Loucy (cell line): ENCODE measurements around the gene OSM.
"Not testable (repeated sequence)": the region's sequence is repeated elsewhere in the genome, so short reads cannot be mapped to it uniquely, and the experiment has no call there.

ENCODE experiments used
- H2AFZ ChIP-seq: fragments of 200-600 bp; sonication (generic); 2 replicates; pipeline ENCODE4 v1.6.0; 2016; ENCODE audit warnings: antibody characterized with exemption, mild to moderate bottlenecking, low read length, moderate library complexity
- H3F3A ChIP-seq: fragments of 200-600 bp; 2 replicates; pipeline ENCODE4 v1.6.0; 2016; ENCODE audit warnings: antibody characterized with exemption, low read depth, mild to moderate bottlenecking
- H3K27me3 ChIP-seq: fragments of 200-600 bp; sonication (generic); 2 replicates; pipeline ENCODE4 v1.6.1; 2014; ENCODE audit warnings: low read length, mild to moderate bottlenecking; ENCODE audit not compliant: insufficient read depth, poor library complexity, severe bottlenecking
- H3K36me3 ChIP-seq: fragments of 200-600 bp; sonication (generic); 2 replicates; pipeline ENCODE4 v1.6.1; 2016; ENCODE audit warnings: low read length; ENCODE audit not compliant: insufficient read depth
- H3K4me1 ChIP-seq: fragments of 200-600 bp; sonication (generic); 2 replicates; pipeline ENCODE4 v1.5.1; 2014; ENCODE audit warnings: low read length, mild to moderate bottlenecking; ENCODE audit not compliant: insufficient read depth, poor library complexity, severe bottlenecking
- H3K4me2 ChIP-seq: fragments of 200-600 bp; sonication (generic); 2 replicates; pipeline ENCODE4 v1.6.0; 2014; ENCODE audit warnings: antibody characterized with exemption, low read length, low read depth, mild to moderate bottlenecking; ENCODE audit not compliant: poor library complexity, severe bottlenecking
- H3K4me3 ChIP-seq: fragments of 200-600 bp; sonication (generic); 2 replicates; pipeline ENCODE4 v1.5.1; 2014; ENCODE audit warnings: low read length, mild to moderate bottlenecking, mixed read lengths; ENCODE audit not compliant: poor library complexity, severe bottlenecking
- H3K79me2 ChIP-seq: fragments of 200-600 bp; sonication (generic); 2 replicates; pipeline ENCODE4 v1.6.1; 2014; ENCODE audit warnings: low read length; ENCODE audit not compliant: insufficient read depth
- H3K9ac ChIP-seq: fragments of 200-600 bp; sonication (generic); 2 replicates; pipeline ENCODE4 v1.6.0; 2014; ENCODE audit warnings: mild to moderate bottlenecking, low read depth, low read length, moderate library complexity; ENCODE audit not compliant: poor library complexity, severe bottlenecking
- H3K9me2 ChIP-seq: fragments of 200-600 bp; sonication (generic); replicated peaks from 2 replicates; pipeline ENCODE4 v1.6.1; 2016; ENCODE audit warnings: low read depth, low read length, mixed read lengths
- H3K9me3 ChIP-seq: fragments of 200-600 bp; sonication (generic); 2 replicates; pipeline ENCODE4 v1.6.1; 2014; ENCODE audit warnings: mild to moderate bottlenecking, antibody characterized with exemption, low read length, low read depth; ENCODE audit not compliant: insufficient read depth
- H4K20me1 ChIP-seq: fragments of 200-600 bp; sonication (generic); 2 replicates; pipeline ENCODE4 v1.6.0; 2014; ENCODE audit warnings: antibody characterized with exemption, low read length, mild to moderate bottlenecking; ENCODE audit not compliant: insufficient read depth, poor library complexity, severe bottlenecking
- EZH2phosphoT487 ChIP-seq: fragments of 200-600 bp; IDR thresholded peaks from 2 replicates; pipeline ENCODE4 v1.6.1; 2018; ENCODE audit warnings: antibody characterized with exemption, mild to moderate bottlenecking, moderate library complexity, borderline replicate concordance
- TF ChIP-seq, protein P1 (sequence below): fragments of 200-600 bp; sonication (generic); conservative IDR thresholded peaks from 2 replicates; pipeline ENCODE4 v1.5.1; 2014; ENCODE audit warnings: mild to moderate bottlenecking, antibody characterized with exemption, low read length

The OSM gene

DNA sequence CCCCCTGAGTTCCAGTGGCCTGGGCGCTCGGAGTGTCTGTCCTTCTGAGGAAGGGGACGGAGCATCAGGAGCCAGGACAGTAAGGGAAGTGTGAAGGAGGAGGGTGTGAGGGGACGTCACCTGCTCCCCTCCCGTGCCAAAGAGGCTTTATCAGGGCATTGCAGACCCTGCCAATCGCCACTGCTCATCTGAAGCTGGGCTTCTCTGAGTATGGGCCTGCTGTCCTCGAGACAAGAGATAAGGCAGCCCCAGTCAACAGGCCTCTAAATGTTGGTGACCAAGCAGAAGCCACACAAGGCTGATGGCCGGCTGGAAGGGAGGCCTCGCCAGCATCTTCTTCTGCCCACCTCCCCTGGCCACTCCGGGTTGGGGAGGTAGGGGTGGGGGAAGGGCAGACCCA, 49.9 kb downstream of the OSM start:
- Histone ChIP-seq H3K9me3 (no peaks in the 10 kb centered on the region), H3K4me2 (no peak overlapping the region), H3K4me3 (no peak overlapping the region), H3F3A (no peaks in the 10 kb centered on the region), H3K79me2 (no peaks in the 10 kb centered on the region), H3K9ac (no peak overlapping the region), H3K9me2 (no peaks in the 10 kb centered on the region), H3K4me1 (peaks cover 26% of the 10 kb centered on the region), H2AFZ (no peak overlapping the region), H3K27me3 (no peaks in the 10 kb centered on the region), H4K20me1 (no peaks in the 10 kb centered on the region), H3K36me3 (no peaks in the 10 kb centered on the region)
- TF ChIP-seq, protein P1, sequence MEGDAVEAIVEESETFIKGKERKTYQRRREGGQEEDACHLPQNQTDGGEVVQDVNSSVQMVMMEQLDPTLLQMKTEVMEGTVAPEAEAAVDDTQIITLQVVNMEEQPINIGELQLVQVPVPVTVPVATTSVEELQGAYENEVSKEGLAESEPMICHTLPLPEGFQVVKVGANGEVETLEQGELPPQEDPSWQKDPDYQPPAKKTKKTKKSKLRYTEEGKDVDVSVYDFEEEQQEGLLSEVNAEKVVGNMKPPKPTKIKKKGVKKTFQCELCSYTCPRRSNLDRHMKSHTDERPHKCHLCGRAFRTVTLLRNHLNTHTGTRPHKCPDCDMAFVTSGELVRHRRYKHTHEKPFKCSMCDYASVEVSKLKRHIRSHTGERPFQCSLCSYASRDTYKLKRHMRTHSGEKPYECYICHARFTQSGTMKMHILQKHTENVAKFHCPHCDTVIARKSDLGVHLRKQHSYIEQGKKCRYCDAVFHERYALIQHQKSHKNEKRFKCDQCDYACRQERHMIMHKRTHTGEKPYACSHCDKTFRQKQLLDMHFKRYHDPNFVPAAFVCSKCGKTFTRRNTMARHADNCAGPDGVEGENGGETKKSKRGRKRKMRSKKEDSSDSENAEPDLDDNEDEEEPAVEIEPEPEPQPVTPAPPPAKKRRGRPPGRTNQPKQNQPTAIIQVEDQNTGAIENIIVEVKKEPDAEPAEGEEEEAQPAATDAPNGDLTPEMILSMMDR, result no peak
- TF ChIP-seq EZH2phosphoT487, result no peak

DNA sequence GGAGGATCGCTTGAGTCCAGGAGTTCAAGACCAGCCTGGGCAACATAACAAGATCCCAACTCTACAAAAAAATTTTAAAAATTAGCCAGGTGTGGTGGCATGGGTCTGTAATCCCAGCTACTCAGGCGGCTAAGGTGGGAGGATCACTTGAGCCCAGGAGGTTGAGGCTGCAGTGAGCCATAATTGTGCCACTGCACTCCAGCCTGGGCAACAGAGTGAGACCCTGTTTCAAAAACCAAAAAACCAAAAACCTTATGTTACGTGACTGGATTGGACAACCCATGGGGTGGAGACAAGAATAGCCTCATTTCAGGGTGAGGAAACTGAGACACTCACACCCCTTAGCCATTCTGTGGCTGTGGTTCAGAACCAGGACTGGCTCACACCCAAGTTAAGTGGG, 50.4 kb downstream of the OSM start:
- H4K20me1 ChIP-seq, H3K9me2 ChIP-seq, H3K9me3 ChIP-seq, H3K36me3 ChIP-seq, H3K9ac ChIP-seq, H3K4me3 ChIP-seq, H3K4me2 ChIP-seq, H3K27me3 ChIP-seq, H3K79me2 ChIP-seq, H2AFZ ChIP-seq, H3F3A ChIP-seq: not testable (repeated sequence)
- H3K4me1 ChIP-seq, result peaks cover 22% of the 10 kb centered on the region

- H3K79me2 ChIP-seq, result no peaks in the 10 kb centered on the region
- TF ChIP-seq EZH2phosphoT487, result no peak
- TF ChIP-seq, protein P1, result no peak
- H3K36me3 ChIP-seq, result no peaks in the 10 kb centered on the region
- no peaks in the 10 kb centered on the region for H4K20me1 ChIP-seq
- no peaks in the 10 kb centered on the region for H3F3A ChIP-seq
- H3K27me3 ChIP-seq, result no peaks in the 10 kb centered on the region
- H3K4me2 ChIP-seq, result no peak overlapping the region
- H3K9me3 ChIP-seq, result no peaks in the 10 kb centered on the region
- no peak overlapping the region for H2AFZ ChIP-seq
- no peak overlapping the region for H3K4me3 ChIP-seq
- no peak overlapping the region for H3K9ac ChIP-seq
- peaks cover 8% of the 10 kb centered on the region for H3K4me1 ChIP-seq
- no peaks in the 10 kb centered on the region for H3K9me2 ChIP-seq
Observed at GRCh38 chr22:30214703-30215407, 51.8 kb downstream of the OSM start.

GRCh38 chr22:30212996-30213441, 53.6 kb downstream of the OSM start:
- no peaks in the 10 kb centered on the region for H3K9me2 ChIP-seq
- H3F3A ChIP-seq, result no peaks in the 10 kb centered on the region
- peaks cover 8% of the 10 kb centered on the region for H3K4me1 ChIP-seq
- 0 out of 2 replicates have a peak overlapping the region, but pooled peaks have one; percentile 70 for H2AFZ ChIP-seq
- H3K27me3 ChIP-seq, result no peaks in the 10 kb centered on the region
- H4K20me1 ChIP-seq, result no peaks in the 10 kb centered on the region
- H3K36me3 ChIP-seq, result no peaks in the 10 kb centered on the region
- H3K4me3 ChIP-seq, result no peak overlapping the region
- TF ChIP-seq EZH2phosphoT487, result no peak
- TF ChIP-seq, protein P1, result no peak
- no peak overlapping the region for H3K4me2 ChIP-seq
- H3K9me3 ChIP-seq, result no peaks in the 10 kb centered on the region
- H3K9ac ChIP-seq, result no peak overlapping the region
- no peaks in the 10 kb centered on the region for H3K79me2 ChIP-seq
